HTR-8/SVneo (cell line): ENCODE data around the gene THPO.

Experiments used
- DNase-seq: peaks from one replicate; pipeline ENCODE4 v3.0.0; 2011; ENCODE audit warnings: low spot score, mixed read lengths; ENCODE audit not compliant: insufficient read length
- FAIRE-seq: peaks from 2 replicates; lab custom pipeline; 2011; peaks lifted over from hg19 to GRCh38; lab: Jason Lieb, UNC

Gene THPO

GRCh38 chr3:184336547-184337398, 41.2 kb downstream of the THPO start:
- FAIRE-seq (no peak), DNase-seq (no peak)

DNA sequence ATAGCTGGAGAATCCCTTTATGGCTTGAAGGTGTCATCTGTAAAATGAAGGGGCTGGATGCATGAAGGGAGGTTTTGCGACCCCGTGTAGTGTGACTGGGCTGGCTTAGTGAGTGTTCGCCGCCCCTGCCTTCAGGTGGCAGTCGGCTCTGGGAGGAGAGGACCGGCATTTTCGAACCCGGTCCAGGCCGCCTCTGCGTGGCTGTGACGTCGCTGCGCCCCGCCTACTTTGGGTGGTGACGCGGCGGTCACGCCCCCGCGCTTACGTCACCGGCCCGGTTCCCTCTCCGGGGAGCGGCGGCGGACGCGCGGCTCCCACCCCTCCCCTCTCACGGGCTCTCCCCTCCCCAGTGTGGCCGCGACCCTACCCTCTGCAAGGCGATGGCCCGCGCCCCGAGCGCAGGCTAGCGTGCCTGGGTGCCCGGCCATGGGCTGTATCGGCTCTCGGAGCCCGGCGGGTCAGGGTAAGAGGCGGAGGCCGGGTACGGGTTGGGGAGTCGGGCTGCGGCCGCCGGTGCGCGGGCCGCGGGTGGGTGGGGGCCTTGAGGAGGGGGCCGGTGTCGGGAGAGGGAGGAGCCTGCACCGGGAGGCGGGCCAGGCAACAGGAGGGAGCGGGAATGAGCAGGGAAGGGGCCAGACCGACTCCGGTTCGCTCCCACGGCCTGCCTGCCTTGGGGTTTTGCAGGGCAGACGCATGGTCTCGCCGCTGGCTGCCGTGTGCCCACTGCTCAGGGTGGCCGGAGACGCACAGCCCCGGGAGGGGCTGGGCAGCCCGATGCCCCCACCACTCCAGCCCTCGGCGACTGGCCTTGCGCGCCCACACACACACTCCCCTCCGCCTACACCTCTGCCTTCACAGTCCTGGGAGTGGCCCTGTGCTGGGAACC, 42.1 kb downstream of the THPO start:
- DNase-seq = peak; percentile 82
- FAIRE-seq = peak; percentile 92

GRCh38 chr3:184335291-184335660, 42.7 kb downstream of the THPO start:
- DNase-seq = no peak
- FAIRE-seq = no peak

- FAIRE-seq = no peak
- no peak for DNase-seq
These were observed 43.4 kb downstream of the THPO start for GRCh38 chr3:184334470-184335158.

DNA sequence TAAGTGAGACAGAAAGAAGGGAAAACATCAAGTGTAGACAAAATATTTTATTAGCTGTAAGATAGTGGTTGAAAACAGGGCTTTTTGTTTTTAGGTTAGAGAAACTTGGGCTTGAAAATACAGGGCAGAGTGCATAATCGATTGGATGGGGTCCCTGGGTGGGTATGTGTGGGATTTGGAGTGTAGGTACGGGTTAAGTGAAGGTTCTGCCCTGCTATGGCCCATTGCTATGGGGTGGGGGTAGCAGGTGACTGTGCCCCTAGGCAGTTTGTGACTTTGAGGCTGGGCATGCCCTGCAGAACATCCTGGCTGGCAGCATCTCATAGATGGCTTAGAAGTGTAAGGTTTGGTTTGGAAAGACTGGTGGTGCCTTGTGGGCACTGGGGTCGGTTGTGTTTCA, 44.3 kb downstream of the THPO start:
- no peak for FAIRE-seq
- DNase-seq = no peak

GRCh38 chr3:184333190-184333589, 44.8 kb downstream of the THPO start:
- no peak for DNase-seq

GRCh38 chr3:184332370-184333090, 45.5 kb downstream of the THPO start:
- FAIRE-seq (no peak), DNase-seq (peak; percentile 63)

More at GRCh38 chr3:184333190-184333589, 44.8 kb downstream of the THPO start:
- no peak for FAIRE-seq

DNA sequence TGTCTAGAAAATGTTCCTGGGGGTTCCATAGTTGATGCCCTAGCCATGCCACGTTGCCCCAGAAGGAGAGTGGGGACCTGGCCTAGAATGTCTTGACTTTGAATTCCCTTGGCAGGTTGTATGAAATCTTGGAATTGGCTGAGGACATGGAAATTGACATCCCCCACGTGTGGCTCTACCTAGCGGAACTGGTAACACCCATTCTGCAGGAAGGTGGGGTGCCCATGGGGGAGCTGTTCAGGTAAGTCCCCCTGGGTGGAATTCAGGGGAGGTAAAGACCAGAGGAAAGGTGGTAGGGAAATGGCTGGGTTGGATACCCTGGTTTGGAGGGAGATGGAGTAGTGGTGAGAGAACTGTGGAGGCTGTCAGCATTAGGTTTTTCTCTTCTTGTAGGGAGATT, 49.5 kb downstream of the THPO start:
- DNase-seq (no peak), FAIRE-seq (no peak)

DNA sequence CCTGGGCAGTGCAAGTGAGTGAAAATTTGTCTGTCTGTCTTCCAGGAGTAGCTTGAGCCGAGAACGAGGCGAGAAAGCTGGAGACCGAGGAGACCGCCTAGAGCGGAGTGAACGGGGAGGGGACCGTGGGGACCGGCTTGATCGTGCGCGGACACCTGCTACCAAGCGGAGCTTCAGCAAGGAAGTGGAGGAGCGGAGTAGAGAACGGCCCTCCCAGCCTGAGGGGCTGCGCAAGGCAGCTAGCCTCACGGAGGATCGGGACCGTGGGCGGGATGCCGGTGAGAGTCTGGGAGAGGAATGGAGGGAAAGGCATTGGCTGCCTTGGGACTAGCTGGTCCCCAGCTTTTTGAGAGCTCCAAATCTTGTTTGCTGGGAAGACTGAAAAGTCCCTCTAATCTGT, 50.8 kb downstream of the THPO start:
- no peak for DNase-seq
- no peak for FAIRE-seq

GRCh38 chr3:184325715-184326369, 52.2 kb downstream of the THPO start:
- FAIRE-seq (no peak), DNase-seq (no peak)

- DNase-seq (no peak), FAIRE-seq (no peak)
These were observed 52.7 kb downstream of the THPO start for GRCh38 chr3:184325269-184325668.

DNA sequence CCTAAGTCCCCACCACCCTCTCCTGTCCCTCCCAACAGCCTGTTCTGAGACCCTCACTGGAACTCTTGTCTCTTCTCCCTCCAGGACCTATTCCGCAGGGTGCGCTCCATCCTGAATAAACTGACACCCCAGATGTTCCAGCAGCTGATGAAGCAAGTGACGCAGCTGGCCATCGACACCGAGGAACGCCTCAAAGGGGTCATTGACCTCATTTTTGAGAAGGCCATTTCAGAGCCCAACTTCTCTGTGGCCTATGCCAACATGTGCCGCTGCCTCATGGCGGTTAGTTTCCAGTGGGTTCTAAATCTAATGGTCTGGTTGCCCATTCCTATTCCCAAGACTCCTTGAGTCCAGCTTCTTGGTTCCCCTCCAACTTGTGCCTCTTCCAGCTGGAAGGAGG, 54.3 kb downstream of the THPO start:
- no peak for DNase-seq
- no peak for FAIRE-seq

DNA sequence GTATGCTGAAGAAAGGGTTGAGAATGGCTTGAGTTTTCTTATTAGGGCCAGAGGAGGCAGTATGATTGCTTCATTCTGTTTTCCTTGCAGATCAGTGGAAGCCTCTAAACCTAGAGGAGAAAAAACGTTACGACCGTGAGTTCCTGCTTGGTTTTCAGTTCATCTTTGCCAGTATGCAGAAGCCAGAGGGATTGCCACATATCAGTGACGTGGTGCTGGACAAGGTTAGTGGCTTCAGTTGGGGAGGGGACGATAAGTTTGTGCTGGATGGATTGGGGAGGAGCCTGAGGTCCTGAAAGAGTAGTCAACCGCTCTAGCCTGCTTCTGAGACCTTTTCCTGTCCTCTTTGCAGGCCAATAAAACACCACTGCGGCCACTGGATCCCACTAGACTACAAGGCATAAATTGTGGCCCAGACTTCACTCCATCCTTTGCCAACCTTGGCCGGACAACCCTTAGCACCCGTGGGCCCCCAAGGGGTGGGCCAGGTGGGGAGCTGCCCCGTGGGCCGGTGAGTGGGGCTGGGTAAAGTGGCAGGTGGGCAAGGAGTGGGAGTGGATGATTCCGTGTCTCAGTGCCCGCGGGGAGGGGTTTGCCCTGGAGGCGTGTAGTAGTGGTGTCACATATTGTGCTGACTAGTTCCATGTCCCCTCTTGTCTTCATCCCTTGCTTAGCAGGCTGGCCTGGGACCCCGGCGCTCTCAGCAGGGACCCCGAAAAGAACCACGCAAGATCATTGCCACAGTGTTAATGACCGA, 55.1 kb downstream of the THPO start:
- DNase-seq (no peak), FAIRE-seq (no peak)
